Measurements from ENCODE around the gene PPP2R1B.

DNA sequence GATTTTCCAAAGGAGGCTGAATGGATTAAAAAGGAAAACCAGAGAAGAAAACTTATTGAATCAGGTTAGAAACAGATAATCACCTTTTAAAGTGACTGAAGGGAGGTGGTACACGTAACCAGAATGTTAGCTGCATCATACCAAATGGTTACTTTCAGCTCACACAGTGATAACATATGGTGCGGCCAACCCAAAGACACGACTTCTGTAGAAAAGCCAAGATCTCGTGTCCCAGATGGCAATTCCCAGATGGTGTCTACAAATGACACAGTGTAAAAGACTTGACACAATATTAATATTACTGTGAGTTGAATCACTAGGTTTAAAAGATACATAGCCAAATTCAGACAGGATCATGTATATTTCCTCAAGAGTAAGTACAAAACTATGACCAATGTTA lies 5.2 kb downstream of the PPP2R1B start:
- TF ChIP-seq, protein P1, sequence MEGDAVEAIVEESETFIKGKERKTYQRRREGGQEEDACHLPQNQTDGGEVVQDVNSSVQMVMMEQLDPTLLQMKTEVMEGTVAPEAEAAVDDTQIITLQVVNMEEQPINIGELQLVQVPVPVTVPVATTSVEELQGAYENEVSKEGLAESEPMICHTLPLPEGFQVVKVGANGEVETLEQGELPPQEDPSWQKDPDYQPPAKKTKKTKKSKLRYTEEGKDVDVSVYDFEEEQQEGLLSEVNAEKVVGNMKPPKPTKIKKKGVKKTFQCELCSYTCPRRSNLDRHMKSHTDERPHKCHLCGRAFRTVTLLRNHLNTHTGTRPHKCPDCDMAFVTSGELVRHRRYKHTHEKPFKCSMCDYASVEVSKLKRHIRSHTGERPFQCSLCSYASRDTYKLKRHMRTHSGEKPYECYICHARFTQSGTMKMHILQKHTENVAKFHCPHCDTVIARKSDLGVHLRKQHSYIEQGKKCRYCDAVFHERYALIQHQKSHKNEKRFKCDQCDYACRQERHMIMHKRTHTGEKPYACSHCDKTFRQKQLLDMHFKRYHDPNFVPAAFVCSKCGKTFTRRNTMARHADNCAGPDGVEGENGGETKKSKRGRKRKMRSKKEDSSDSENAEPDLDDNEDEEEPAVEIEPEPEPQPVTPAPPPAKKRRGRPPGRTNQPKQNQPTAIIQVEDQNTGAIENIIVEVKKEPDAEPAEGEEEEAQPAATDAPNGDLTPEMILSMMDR (IDR thresholded peaks at IDR 0.05; ENCODE audit: low read depth, low read length, poor library complexity, severe bottlenecking) = no peak
- no peak for TF ChIP-seq EZH2phosphoT487 (IDR thresholded peaks at IDR 0.05; ENCODE audit: borderline replicate concordance, low read length)
